Activated CD8-positive, alpha-beta memory T cell treated with anti-CD3 and anti-CD28 coated beads for 24 hours (primary cell): ENCODE results near the gene TMEM120A.

Experiments used
- DNase-seq: peaks from one replicate; pipeline ENCODE4 v3.0.0-alpha.2; 2020

TMEM120A gene

DNA sequence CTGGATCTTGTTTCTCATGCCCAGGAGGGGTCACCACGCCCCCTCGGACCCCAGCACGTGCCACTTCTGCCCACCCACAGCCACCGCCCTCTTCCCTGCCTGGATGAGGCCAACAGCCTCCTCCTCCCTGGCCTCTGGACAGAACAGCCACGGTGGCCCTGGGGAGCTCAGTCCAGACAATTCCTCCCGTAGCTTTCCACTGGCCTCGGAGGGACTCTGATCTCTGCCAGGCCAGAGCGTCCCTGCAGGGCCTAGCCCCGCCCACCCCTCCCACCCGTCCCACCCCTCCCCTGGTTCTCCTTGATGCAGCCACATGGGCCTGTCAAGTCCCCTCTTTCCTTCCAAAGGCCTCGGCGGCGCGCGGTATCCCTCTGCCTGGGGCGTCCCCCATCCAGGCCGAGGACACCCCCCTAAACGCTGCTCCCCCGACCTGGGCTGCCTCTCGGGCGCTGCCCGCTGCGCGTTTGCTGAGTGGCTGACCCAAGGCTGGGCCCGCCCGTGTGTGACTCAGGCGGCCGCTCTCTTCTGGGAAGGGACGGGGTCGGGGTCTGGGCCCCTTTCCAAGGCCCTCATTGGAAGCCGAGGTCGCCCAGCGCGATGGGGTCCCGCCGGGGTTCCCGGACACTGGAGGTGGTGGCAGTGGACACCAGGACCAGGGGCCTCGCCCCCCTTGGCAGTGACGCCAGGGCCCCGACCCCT lies 557 bp downstream of the TMEM120A start:
- DNase-seq = peak; percentile 68

DNA sequence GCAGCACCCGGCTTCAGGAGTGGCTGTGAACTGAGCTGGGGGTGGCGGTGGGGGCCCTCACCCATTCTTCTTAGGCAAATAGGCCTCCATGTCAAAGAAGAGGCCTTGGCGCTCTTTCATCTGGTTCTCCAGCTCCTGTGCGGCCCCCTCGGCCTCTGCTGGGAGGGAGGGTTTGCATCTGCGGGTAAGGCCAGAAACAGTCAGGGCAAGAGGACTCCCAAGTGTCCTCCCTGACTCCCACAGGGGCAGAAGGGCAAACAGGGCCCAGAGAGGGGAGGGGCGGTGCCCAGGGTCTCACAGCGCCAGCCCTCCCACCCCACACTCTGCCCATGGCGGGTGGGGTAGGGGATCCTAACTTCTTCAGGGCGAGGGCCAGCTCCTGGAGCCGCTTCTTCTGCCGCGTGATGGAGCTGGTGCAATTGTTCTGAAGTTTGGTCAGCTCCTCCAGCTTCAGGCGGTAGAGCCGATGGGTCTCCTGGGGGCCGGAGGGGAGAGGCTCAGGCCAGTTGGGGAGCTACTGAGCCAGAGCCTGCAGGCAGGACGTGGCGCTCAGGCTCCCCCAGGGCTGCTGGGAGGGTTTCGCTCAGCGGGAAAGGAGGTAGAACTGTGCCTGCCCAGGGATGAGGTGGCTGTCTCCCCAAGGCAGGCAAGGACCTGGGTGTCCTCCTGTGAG lies 2.2 kb downstream of the TMEM120A start:
- DNase-seq = no peak

DNA sequence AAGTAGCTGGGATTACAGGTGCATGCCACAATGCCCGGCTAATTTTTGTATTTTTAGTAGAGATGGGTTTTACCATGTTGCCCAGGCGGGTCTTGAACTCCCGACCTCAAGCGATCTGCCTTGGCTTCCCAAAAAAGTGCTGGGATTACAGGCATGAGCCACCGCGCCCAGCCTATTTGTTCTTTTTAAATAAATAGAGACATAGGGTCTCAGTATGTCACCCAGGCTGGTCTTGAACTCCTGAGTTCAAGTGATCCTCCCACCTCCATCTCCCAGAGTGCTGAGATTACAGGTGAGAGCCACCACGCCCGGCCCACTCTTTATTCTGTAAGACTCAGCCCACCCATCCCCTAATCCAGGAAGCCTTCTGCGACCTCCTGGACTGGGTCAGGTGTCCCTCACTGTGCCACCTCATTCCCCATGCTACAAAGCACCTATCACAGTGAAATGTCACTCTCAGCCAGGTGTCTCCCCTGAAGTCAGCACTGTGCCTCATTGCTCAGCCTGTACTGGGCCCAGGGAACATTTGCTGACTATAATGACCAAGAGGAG lies 2.8 kb downstream of the TMEM120A start:
- no peak for DNase-seq

- DNase-seq = no peak
These were observed 4.7 kb downstream of the TMEM120A start for GRCh38 chr7:75989500-75990388.

DNA sequence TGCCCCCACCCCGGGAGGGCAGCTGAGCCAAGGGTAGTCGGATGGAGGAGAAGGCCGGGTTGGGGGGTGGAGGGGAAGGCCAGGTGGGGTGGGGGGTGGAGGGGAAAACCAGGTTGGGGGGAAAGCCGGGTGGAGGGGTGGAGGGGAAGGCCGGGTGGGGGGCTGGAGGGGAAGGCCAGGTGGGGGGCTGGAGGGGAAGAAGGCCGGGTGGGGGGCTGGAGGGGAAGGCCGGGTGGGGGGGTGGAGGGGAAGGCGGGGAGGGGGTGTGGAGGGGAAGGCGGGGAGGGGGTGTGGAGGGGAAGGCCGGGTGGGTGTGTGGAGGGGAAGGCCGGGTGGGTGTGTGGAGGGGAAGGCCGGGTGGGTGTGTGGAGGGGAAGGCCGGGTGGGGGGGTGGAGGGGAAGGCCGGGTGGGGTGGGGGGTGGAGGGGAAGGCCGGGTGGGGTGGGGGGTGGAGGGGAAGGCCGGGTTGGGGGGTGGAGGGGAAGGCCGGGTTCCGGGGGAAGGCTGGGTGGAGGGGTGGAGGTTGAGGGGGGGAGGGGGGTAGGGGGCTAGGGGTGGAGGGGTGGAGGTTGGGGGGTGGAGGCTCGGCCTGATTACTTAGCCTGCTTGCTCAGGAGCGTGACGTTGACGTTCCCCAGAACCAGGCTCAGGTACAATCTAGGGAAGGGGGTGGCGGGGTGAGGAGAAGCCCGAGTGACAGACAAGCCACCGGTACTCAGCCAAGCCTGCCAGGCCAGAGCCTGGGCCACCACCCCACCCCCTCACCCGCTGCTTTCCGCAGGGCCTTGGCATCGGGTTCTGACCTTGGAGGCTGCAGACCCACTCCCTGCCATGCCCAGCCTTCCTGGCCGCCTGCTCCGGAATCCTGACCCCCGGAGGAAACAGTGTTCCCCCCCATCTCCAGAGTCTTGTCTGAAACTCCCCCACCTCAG lies 5.6 kb downstream of the TMEM120A start:
- no peak for DNase-seq

- DNase-seq = no peak
These were observed 6.4 kb downstream of the TMEM120A start for GRCh38 chr7:75987805-75988567.

DNA sequence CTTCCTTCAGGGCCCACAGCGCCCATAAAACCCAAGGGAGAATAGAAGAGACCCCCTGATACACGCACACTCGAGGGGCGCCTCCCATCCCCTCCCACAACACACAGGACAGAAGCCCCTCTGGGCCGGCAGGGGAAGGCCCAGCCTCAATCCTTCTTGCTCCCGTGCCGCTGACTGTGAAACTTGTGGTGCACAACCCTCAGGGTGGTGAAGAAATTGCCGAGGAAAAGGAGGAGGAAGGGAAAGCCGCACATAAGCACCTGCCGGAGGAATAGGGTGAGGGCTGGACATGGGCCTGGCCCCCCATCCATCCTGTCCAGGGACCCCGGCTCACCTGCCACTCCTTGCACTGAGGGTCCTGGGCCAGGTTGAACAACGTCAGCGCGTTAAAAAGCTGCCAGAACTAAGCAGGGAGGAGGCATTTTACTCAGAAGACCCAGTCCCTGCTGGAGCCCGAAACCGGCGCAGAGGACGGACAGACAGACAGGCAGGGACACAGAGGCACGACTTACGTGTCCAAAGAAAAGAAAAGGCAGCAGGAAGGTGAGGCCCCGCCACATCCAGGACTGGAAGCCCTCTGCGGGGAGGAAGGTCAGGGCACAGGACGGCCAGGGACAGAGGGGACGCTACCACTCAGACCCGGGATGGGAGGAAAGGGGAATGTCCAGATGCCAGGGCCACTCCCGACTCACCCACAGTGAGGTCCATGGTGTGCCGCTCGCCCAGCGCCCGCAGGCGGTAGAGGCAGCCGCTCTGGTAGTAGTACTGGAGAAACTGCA lies 7.2 kb downstream of the TMEM120A start:
- DNase-seq = no peak

GRCh38 chr7:75986147-75986781 lies 8.1 kb downstream of the TMEM120A start:
- DNase-seq = no peak

DNA sequence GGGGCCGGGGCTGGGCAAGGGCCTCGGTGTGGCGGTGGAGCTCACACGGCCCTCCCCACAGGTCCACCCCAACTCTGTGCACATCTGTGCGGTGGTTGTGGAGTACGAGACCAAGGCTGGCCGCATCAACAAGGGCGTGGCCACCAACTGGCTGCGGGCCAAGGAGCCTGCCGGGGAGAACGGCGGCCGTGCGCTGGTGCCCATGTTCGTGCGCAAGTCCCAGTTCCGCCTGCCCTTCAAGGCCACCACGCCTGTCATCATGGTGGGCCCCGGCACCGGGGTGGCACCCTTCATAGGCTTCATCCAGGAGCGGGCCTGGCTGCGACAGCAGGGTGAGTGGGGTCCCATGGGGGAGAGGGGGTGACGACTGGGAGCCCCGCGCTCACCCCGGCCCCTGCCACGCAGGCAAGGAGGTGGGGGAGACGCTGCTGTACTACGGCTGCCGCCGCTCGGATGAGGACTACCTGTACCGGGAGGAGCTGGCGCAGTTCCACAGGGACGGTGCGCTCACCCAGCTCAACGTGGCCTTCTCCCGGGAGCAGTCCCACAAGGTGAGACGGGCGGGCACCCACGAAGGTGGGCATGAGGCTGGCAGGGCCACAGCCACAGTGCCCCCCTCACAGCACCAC lies 8.8 kb downstream of the TMEM120A start:
- DNase-seq = no peak

- no peak for DNase-seq
These were observed 9.3 kb downstream of the TMEM120A start for GRCh38 chr7:75985009-75985517.

DNA sequence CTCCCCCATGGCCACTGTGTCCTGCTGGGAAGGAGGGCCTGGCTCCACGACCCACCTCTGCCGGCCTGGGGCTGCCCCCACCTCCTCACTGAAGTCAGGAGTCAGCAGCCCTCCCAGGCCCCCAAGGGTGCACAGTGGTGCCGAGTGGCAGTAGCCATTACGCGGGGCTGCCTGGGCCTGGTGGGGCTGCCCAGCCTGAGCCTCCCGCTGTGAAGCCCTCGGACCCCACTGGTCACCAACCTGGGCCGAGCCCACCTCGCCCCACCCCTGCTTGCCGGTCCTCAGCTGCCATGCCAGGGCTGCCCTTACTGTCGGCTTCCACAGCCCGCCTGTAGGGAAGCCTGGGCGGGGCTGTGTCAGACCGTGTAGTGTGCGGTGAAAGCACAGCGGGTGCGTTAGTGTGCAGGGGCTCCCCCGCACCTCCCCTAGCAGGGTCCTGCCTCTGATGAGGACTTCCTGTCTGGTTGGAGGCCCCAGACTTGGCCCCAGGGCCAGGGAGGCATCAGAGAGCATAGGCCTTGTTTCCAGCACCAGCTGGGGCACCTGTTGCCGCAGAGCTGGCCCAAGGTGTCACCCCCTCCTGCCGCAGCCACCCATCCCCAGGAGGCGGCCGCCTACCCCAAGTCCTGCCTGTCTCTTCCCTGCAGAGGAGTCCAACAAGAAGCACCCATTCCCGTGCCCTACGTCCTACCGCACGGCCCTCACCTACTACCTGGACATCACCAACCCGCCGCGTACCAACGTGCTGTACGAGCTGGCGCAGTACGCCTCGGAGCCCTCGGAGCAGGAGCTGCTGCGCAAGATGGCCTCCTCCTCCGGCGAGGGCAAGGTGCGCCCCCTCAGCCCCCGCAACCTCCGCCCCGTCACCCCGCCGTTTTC lies 10.0 kb downstream of the TMEM120A start:
- DNase-seq = no peak

DNA sequence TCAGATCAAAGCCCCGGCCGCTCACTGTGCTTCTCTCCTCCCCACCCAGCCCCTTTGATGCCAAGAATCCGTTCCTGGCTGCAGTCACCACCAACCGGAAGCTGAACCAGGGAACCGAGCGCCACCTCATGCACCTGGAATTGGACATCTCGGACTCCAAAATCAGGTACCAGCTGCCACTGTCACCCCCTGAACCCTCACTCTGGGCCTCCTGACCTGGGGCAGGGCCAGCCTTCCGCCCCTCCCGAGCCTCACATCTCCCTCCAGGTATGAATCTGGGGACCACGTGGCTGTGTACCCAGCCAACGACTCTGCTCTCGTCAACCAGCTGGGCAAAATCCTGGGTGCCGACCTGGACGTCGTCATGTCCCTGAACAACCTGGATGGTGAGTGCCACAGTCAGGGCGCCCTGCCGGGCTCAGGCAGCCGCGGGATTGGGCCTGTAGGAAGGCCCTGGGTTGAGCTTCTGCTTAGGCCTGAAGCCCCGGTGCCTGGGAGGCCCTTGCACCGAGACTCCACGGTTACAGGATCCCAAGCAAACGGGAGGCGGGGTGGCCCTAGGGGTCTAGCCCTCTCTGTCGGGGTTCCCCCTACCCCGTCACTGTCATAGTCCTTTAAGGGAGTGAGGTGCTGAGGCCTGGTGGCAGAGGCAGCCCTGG lies 10.8 kb downstream of the TMEM120A start:
- no peak for DNase-seq

- DNase-seq = no peak
These were observed 11.9 kb downstream of the TMEM120A start for GRCh38 chr7:75982306-75983064.

DNA sequence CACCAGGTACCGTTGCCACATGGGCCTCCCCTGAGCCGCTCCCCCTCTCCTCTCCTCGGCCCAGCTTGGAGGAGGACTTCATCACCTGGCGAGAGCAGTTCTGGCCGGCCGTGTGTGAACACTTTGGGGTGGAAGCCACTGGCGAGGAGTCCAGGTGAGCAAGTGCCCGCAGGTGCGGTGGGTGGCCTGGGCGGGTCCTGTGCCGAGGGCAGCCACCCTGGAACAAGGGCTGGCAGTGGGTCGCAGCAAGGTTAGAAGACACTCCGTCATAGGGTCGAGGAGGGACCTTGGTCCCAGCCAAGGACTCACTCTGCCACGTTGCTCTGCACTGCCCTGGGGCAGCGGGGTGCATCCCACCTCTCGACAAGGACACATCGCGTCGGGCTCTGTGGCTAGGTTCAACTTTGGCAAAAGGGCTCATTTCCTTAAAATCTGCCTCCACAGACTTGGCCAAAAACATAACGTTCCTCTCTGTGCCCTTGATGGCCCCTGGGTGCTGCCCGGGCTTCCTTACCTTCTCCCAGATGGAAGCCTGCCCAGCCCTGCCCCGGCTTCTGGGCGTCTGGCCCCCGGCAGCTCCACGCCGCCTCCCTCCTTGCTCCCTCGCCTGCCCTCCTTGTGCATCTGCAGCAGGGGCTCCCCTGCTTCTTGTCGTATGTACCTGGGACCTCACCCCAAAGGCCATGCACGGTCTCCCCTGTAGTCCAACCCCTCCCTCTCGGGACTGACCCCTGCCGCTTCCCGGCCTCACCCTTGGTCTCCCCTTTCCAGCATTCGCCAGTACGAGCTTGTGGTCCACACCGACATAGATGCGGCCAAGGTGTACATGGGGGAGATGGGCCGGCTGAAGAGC lies 12.7 kb downstream of the TMEM120A start:
- DNase-seq = no peak

DNA sequence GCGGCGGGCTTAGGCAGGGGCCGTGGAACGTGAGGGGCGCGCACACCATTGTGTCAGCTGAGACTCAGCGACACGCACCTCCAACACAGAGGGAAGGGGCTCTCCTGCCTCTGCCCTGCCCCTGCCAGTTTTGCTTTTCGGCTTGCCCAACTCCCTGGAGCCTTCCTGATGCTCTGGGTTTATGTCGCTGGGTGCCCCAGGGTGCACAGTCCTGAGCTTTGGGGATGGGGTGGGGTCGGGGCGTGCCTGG lies 13.3 kb downstream of the TMEM120A start:
- DNase-seq = no peak
